ENCODE measurements around the gene NANOS3. TPM values are rescaled to one million over a fixed set of nuclear protein-coding genes. Genes with fewer than 3 reads are reported as not detected.

NANOS3 gene
- total and polyA plus RNA-seq, 2 of the 13 experiments (the other 11 are each of a cell fraction or from before 2014, with no cell fraction given) = 0.21 TPM; not detected in 1

DNA sequence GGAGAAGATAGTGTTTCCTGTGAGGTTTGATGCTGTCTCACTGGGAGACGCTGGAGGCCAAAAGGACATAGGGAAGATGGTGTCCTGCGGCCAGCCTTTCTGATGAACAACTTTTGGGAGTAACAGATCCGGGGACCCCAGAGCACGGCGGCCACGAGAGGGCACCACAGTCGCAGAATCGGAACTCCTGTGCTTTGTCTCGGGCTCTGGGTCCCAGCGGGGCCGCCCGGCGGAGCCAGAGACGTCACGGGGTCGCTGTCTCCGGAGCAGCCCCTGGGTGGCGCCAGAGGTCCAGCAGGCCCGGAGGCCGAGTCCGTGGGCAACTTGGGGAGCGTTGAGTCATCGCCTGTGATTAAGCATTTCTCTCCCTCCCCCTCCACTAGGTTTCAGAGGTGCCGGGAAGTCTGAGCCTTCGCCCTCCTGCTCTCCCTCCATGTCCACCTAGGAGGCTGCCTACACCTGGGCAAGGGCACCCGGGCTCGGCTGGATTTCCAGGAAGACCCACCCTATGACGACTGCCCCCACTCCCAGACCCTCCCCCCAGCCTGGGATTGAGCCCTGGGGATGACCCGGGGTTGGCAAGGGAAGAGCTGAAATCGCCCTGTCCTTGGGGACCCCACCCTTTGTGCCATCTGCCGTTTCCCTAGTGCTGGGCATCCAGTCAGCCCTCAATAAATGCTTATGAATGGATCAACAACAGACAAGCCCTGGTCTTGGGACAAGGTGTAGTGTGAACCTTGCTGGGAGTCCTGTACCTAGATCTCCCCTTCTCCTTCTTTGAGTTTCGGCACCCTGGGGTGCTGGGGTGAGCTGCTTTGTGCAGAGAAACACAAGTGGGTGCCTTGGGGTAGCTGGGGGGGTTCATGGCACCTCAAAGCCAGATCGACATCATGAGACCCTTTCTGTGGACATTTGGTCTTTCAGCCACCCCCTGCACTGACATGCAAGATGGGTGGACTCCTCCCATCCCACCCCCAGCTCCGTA, 3.4 kb downstream of the NANOS3 start (continued):
- TF ChIP-seq, protein P1, sequence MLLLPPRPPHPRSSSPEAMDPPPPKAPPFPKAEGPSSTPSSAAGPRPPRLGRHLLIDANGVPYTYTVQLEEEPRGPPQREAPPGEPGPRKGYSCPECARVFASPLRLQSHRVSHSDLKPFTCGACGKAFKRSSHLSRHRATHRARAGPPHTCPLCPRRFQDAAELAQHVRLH (CRISPR knock-in tag; IDR thresholded peaks at IDR 0.05; ENCODE audit: borderline replicate concordance, low read depth) = peak; percentile 43; the same call in 1 of the 2 replicates
- TF ChIP-seq, protein P2, sequence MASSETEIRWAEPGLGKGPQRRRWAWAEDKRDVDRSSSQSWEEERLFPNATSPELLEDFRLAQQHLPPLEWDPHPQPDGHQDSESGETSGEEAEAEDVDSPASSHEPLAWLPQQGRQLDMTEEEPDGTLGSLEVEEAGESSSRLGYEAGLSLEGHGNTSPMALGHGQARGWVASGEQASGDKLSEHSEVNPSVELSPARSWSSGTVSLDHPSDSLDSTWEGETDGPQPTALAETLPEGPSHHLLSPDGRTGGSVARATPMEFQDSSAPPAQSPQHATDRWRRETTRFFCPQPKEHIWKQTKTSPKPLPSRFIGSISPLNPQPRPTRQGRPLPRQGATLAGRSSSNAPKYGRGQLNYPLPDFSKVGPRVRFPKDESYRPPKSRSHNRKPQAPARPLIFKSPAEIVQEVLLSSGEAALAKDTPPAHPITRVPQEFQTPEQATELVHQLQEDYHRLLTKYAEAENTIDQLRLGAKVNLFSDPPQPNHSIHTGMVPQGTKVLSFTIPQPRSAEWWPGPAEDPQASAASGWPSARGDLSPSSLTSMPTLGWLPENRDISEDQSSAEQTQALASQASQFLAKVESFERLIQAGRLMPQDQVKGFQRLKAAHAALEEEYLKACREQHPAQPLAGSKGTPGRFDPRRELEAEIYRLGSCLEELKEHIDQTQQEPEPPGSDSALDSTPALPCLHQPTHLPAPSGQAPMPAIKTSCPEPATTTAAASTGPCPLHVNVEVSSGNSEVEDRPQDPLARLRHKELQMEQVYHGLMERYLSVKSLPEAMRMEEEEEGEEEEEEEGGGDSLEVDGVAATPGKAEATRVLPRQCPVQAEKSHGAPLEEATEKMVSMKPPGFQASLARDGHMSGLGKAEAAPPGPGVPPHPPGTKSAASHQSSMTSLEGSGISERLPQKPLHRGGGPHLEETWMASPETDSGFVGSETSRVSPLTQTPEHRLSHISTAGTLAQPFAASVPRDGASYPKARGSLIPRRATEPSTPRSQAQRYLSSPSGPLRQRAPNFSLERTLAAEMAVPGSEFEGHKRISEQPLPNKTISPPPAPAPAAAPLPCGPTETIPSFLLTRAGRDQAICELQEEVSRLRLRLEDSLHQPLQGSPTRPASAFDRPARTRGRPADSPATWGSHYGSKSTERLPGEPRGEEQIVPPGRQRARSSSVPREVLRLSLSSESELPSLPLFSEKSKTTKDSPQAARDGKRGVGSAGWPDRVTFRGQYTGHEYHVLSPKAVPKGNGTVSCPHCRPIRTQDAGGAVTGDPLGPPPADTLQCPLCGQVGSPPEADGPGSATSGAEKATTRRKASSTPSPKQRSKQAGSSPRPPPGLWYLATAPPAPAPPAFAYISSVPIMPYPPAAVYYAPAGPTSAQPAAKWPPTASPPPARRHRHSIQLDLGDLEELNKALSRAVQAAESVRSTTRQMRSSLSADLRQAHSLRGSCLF (CRISPR knock-in tag; IDR thresholded peaks at IDR 0.05; ENCODE audit: borderline replicate concordance) = no peak
- TF ChIP-seq PPARG (CRISPR knock-in tag; conservative IDR thresholded peaks at IDR 0.05) = no peak; the same call in 1 of the 2 replicates
- TF ChIP-seq HCFC1 (IDR thresholded peaks at IDR 0.05; ENCODE audit: low read depth, low read length) = 0 out of 2 replicates have a peak, but pooled peaks have one; percentile 4
- TF ChIP-seq ZNF30 (CRISPR knock-in tag; IDR thresholded peaks at IDR 0.05) = no peak
- no peak for TF ChIP-seq REL (CRISPR knock-in tag; conservative IDR thresholded peaks at IDR 0.05)
- 0 out of 2 replicates have a peak, but pooled peaks have one; percentile 50 for TF ChIP-seq NRL (CRISPR knock-in tag; IDR thresholded peaks at IDR 0.05; ENCODE audit: borderline replicate concordance)
- TF ChIP-seq HDAC6 (IDR thresholded peaks at IDR 0.05; ENCODE audit: low read depth, low read length) = no peak
- TF ChIP-seq SMAD1 (CRISPR knock-in tag; IDR thresholded peaks at IDR 0.05; ENCODE audit: borderline replicate concordance, low read depth) = no peak
- no peak for TF ChIP-seq MTF2 (CRISPR knock-in tag; IDR thresholded peaks at IDR 0.05; ENCODE audit: borderline replicate concordance)
- TF ChIP-seq CHD4 (IDR thresholded peaks at IDR 0.05; ENCODE audit: borderline replicate concordance, low read length) = no peak
- TF ChIP-seq RORA (CRISPR knock-in tag; IDR thresholded peaks at IDR 0.05) = no peak
- TF ChIP-seq, protein P3, sequence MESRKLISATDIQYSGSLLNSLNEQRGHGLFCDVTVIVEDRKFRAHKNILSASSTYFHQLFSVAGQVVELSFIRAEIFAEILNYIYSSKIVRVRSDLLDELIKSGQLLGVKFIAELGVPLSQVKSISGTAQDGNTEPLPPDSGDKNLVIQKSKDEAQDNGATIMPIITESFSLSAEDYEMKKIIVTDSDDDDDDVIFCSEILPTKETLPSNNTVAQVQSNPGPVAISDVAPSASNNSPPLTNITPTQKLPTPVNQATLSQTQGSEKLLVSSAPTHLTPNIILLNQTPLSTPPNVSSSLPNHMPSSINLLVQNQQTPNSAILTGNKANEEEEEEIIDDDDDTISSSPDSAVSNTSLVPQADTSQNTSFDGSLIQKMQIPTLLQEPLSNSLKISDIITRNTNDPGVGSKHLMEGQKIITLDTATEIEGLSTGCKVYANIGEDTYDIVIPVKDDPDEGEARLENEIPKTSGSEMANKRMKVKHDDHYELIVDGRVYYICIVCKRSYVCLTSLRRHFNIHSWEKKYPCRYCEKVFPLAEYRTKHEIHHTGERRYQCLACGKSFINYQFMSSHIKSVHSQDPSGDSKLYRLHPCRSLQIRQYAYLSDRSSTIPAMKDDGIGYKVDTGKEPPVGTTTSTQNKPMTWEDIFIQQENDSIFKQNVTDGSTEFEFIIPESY (CRISPR knock-in tag; IDR thresholded peaks at IDR 0.05) = peak; percentile 67; the same call in 1 of the 2 replicates
- TF ChIP-seq JUNB (CRISPR knock-in tag; IDR thresholded peaks at IDR 0.05; ENCODE audit: borderline replicate concordance) = no peak
- TF ChIP-seq, protein P4, sequence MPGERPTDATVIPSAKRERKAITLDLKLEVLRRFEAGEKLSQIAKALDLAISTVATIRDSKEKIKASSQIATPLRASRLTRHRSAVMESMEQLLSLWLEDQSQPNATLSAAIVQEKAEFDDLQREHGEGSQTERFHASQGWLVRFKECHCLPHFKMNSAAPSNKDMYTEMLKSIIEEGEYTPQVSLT (CRISPR knock-in tag; IDR thresholded peaks at IDR 0.05; ENCODE audit: borderline replicate concordance, low read depth) = no peak
- TF ChIP-seq ZNF615 (CRISPR knock-in tag; IDR thresholded peaks at IDR 0.05; ENCODE audit: borderline replicate concordance) = no peak
- TF ChIP-seq, protein P5, sequence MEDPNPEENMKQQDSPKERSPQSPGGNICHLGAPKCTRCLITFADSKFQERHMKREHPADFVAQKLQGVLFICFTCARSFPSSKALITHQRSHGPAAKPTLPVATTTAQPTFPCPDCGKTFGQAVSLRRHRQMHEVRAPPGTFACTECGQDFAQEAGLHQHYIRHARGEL (CRISPR knock-in tag; IDR thresholded peaks at IDR 0.05) = no peak
- TF ChIP-seq ZNF296 (CRISPR knock-in tag; conservative IDR thresholded peaks at IDR 0.05) = no peak
- peak; percentile 63; the same call in 1 of the 2 replicates for TF ChIP-seq MYC (CRISPR knock-in tag; IDR thresholded peaks at IDR 0.05; ENCODE audit: borderline replicate concordance)
- TF ChIP-seq BCL6 (CRISPR knock-in tag; IDR thresholded peaks at IDR 0.05) = peak; percentile 68

All from HepG2 (cell line).